ENCODE measurements around the gene SLC38A6. TPM values are rescaled to one million over a fixed set of nuclear protein-coding genes. Genes with fewer than 3 reads are reported as not detected.

Gene SLC38A6
- total and polyA plus RNA-seq, 2 of the 13 experiments (the other 11 are each of a cell fraction or from before 2014, with no cell fraction given), result 6.9 to 22.1 TPM

DNA sequence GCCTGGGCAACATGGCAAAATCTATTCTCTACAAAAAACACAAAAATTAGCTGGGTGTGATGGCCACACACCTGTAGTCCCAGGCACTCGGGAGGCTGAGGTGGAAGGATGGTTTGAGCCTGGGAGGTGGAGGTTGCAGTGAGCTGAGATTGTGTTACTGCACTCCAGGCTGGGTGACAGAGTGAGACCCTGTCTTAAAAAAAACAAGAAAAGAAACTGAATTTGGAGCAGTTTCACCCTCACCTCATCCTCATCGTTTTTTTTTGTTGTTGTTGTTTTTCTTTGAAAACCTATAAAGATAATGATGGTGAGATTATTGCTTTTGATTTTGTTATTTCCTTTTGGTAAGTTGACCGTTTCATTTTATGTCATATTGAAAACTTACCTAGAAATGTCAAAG lies 60.7 kb downstream of the SLC38A6 start:
- in situ Hi-C loops (cut with HindIII; ENCODE audit: extremely low pct_ligation_motif_present, low pct_unique_long_range_greater_than_20kb) (loop anchor here (25.0 kb wide), 1 partner anchor 146 kb away; no protein-coding TSS in a partner anchor), intact Hi-C loops (cut with micrococcal nuclease; ENCODE audit: unreplicated experiment) (loop anchor here (1.0 kb wide), 1 partner anchor 62 kb away; no protein-coding TSS in a partner anchor)
- POLR2A ChIA-PET, result no interaction called here
- WGBS (ENCODE audit: low lambda C conversion rate), result 79% methylated on average over 3 of the region's 3 CpGs
- Histone ChIP-seq H4K20me1 (ENCODE audit: insufficient read depth, low read length) (no peaks in the 10 kb centered on the region), H3K36me3 (replicated peaks in 1 of 2; ENCODE audit: control insufficient read depth in 1 of 2, insufficient read depth in 2 of 2, low read length in 2 of 2) (no peaks in the 10 kb centered on the region), H3K4me2 (ENCODE audit: low read depth, low read length) (no peak overlapping the region), H2AFZ (ENCODE audit: low read length) (no peak overlapping the region), H3K4me3 (replicated peaks in 1 of 3; ENCODE audit: insufficient read depth in 1 of 3, low read depth in 2 of 3, low read length in 3 of 3) (no peak overlapping the region), H3K79me2 (ENCODE audit: insufficient read depth, low read length) (no peaks in the 10 kb centered on the region), H3K4me1 (ENCODE audit: insufficient read depth, low read length) (peaks cover 28% of the 10 kb centered on the region), H3K27me3 (ENCODE audit: control insufficient read depth in 1 of 2, insufficient read depth in 2 of 2, low read length in 2 of 2) (no peaks in the 10 kb centered on the region), H3K9ac (ENCODE audit: insufficient read depth, low read depth, low read length) (no peak overlapping the region), H3K9me3 (ENCODE audit: low read length) (no peaks in the 10 kb centered on the region), H3K27ac (ENCODE audit: extremely low read length, insufficient read depth, low read length) (no peak overlapping the region)
- CTCF ChIA-PET (ENCODE audit: low intra/inter-chr PET ratio, low total read pairs), result no interaction called here
- BruUV-seq (replicated peaks), result no TSS peak
- FAIRE-seq (no peak), DNase-seq (ENCODE audit: low spot score) (no peak), ATAC-seq (no peak)
- TF ChIP-seq, protein P1, sequence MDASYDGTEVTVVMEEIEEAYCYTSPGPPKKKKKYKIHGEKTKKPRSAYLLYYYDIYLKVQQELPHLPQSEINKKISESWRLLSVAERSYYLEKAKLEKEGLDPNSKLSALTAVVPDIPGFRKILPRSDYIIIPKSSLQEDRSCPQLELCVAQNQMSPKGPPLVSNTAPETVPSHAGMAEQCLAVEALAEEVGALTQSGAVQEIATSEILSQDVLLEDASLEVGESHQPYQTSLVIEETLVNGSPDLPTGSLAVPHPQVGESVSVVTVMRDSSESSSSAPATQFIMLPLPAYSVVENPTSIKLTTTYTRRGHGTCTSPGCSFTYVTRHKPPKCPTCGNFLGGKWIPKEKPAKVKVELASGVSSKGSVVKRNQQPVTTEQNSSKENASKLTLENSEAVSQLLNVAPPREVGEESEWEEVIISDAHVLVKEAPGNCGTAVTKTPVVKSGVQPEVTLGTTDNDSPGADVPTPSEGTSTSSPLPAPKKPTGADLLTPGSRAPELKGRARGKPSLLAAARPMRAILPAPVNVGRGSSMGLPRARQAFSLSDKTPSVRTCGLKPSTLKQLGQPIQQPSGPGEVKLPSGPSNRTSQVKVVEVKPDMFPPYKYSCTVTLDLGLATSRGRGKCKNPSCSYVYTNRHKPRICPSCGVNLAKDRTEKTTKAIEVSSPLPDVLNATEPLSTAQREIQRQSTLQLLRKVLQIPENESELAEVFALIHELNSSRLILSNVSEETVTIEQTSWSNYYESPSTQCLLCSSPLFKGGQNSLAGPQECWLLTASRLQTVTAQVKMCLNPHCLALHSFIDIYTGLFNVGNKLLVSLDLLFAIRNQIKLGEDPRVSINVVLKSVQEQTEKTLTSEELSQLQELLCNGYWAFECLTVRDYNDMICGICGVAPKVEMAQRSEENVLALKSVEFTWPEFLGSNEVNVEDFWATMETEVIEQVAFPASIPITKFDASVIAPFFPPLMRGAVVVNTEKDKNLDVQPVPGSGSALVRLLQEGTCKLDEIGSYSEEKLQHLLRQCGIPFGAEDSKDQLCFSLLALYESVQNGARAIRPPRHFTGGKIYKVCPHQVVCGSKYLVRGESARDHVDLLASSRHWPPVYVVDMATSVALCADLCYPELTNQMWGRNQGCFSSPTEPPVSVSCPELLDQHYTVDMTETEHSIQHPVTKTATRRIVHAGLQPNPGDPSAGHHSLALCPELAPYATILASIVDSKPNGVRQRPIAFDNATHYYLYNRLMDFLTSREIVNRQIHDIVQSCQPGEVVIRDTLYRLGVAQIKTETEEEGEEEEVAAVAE (CRISPR knock-in tag; IDR thresholded peaks at IDR 0.05; ENCODE audit: borderline replicate concordance), result no peak
- TF ChIP-seq ZNF274 (CRISPR knock-in tag; IDR thresholded peaks at IDR 0.05), result no peak
- no peak for TF ChIP-seq FOXJ3 (CRISPR knock-in tag; IDR thresholded peaks at IDR 0.05; ENCODE audit: borderline replicate concordance)
- no peak for TF ChIP-seq SRSF1 (optimal IDR thresholded peaks at IDR 0.05; ENCODE audit: low read depth, low read length)
- no peak for TF ChIP-seq RARG (CRISPR knock-in tag; IDR thresholded peaks at IDR 0.05; ENCODE audit: low read depth)
- no peak for TF ChIP-seq ZNF296 (CRISPR knock-in tag; conservative IDR thresholded peaks at IDR 0.05)
- TF ChIP-seq ZNF766 (CRISPR knock-in tag; IDR thresholded peaks at IDR 0.05; ENCODE audit: borderline replicate concordance), result no peak
- no peak for TF ChIP-seq HOXA9 (CRISPR knock-in tag; IDR thresholded peaks at IDR 0.05; ENCODE audit: borderline replicate concordance)
- TF ChIP-seq, protein P2, sequence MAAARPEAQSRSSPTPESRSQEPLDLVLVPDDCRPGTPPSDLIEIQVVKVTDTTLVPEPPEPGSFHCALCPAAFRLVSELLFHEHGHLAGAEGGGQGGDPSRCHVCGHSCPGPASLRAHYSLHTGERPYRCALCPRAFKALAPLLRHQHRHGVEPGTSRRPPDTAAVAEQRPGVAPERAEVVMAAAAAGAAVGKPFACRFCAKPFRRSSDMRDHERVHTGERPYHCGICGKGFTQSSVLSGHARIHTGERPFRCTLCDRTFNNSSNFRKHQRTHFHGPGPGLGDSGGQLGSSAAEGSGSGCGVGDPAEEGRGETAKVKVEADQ (CRISPR knock-in tag; IDR thresholded peaks at IDR 0.05; ENCODE audit: borderline replicate concordance), result no peak

All from HepG2 (cell line).